ENCODE measurements around the gene KRT72.

Gene KRT72

GRCh38 chr12:52629281-52630007 lies 28.2 kb upstream of the KRT72 start:
- no peak for DNase-seq

GRCh38 chr12:52628841-52629240 lies 27.6 kb upstream of the KRT72 start:
- no peak for DNase-seq

GRCh38 chr12:52628111-52628507 lies 26.8 kb upstream of the KRT72 start:
- no peak for DNase-seq

GRCh38 chr12:52627395-52628110 lies 26.3 kb upstream of the KRT72 start:
- DNase-seq = no peak

GRCh38 chr12:52622349-52622748 lies 21.1 kb upstream of the KRT72 start:
- DNase-seq = no peak

GRCh38 chr12:52618866-52619265 lies 17.6 kb upstream of the KRT72 start:
- DNase-seq = no peak

- DNase-seq = no peak
Observed at GRCh38 chr12:52618216-52618615, 17.0 kb upstream of the KRT72 start, which contains the start of gene KRT73. Gene KRT73, minus strand, starts transcription at chr12:52618559. Its CDS starts 35 bp downstream, at chr12:52618524.

GRCh38 chr12:52617403-52617785 lies 16.1 kb upstream of the KRT72 start:
- DNase-seq = no peak

- no peak for DNase-seq
Observed at GRCh38 chr12:52616680-52617402, 15.6 kb upstream of the KRT72 start.

- DNase-seq = no peak
Observed at GRCh38 chr12:52615912-52616311, 14.6 kb upstream of the KRT72 start.

- no peak for DNase-seq
Observed at GRCh38 chr12:52615208-52615868, 14.1 kb upstream of the KRT72 start.

GRCh38 chr12:52614381-52615207 lies 13.3 kb upstream of the KRT72 start:
- DNase-seq = no peak

GRCh38 chr12:52613384-52614030 lies 12.2 kb upstream of the KRT72 start:
- DNase-seq = no peak

- DNase-seq = no peak
Observed at GRCh38 chr12:52612431-52613383, 11.4 kb upstream of the KRT72 start.

GRCh38 chr12:52611080-52611468 lies 9.8 kb upstream of the KRT72 start:
- no peak for DNase-seq

- DNase-seq = no peak
Observed at GRCh38 chr12:52608826-52609630, 7.8 kb upstream of the KRT72 start.

GRCh38 chr12:52608161-52608560 lies 6.9 kb upstream of the KRT72 start:
- no peak for DNase-seq

- no peak for DNase-seq
Observed at GRCh38 chr12:52607314-52607713, 6.1 kb upstream of the KRT72 start.

GRCh38 chr12:52606581-52607218 lies 5.4 kb upstream of the KRT72 start:
- DNase-seq = no peak

All from NCI-H1436 treated with DMSO at 0.1 percent for 48 hours (cell line).